ENCODE measurements around the gene NCDN. TPM values are rescaled to one million over a fixed set of nuclear protein-coding genes. Genes with fewer than 3 reads are reported as not detected.

NCDN gene
- total RNA-seq, 2 experiments from 2014 or later = 21.1 to 23.4 TPM

DNA sequence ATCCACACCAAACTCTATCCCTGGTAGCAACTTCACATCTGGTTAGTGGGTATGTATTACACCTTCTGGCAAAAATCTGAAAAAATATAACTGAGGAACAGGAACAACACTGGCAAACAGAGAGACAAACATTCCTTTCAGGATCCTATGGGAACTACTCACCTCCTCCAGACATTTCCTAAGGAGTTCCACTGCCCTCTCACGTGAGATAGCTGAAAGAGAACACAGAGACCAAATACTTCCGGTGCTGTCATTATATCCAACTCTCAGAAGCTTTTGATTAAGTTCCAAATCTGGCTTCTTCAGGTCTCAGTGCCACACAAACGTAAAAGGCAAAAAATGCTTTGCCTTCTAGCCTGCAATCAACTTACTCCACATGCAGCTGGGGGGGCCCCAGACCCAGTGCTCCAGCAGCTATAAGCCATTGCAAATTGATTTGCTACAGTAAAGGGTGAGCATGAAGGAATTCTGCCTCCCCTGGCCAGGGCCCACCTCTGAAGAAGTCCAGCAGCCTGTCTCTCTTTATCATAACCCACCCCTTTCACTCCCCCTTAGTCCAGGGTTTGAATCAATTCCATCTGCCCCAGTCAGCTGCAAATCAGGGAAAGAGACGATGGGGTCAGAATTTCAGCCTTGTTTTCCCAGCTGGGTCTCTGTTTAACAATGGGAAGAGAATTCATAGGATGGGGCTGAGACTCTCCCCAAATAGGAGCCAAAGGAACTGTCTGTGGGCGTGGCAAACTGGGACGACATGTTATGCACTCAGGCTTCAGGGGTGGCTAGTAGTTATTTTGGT lies 47.7 kb downstream of the NCDN start:
- Mint-ChIP-seq H3K27ac (no peak overlapping the region), H3K27me3 (no peaks in the 10 kb centered on the region), H3K4me3 (no peak overlapping the region), H3K36me3 (ENCODE audit: low read depth) (peaks cover 42% of the 10 kb centered on the region), H3K4me1 (peaks cover 8% of the 10 kb centered on the region), H3K9me3 (ENCODE audit: low read depth) (no peaks in the 10 kb centered on the region)
- DNase-seq (no peak), ATAC-seq (no peak)
- POLR2A ChIA-PET = no interaction called here
- CTCF ChIA-PET = interaction anchor here (0.6 to 1.9 kb wide), 4 partner anchors 12 to 1312 kb away, joined by 3 to 6 read pairs (median 4); no protein-coding TSS in a partner anchor
- intact Hi-C loops (cut with DNase I, micrococcal nuclease) = no loop called here

- ChIA-PET CTCF (interaction anchor here (0.6 to 1.2 kb wide), 2 partner anchors 12 to 1311 kb away, joined by 3 to 5 read pairs; no protein-coding TSS in a partner anchor), POLR2A (no interaction called here)
- H3K36me3 Mint-ChIP-seq (ENCODE audit: low read depth) = peaks cover 43% of the 10 kb centered on the region
- intact Hi-C loops (cut with DNase I, micrococcal nuclease) = no loop called here
- H3K4me1 Mint-ChIP-seq = peaks cover 8% of the 10 kb centered on the region
- no peak for ATAC-seq
- H3K9me3 Mint-ChIP-seq (ENCODE audit: low read depth) = no peaks in the 10 kb centered on the region
- H3K4me3 Mint-ChIP-seq = no peak overlapping the region
- H3K27me3 Mint-ChIP-seq = no peaks in the 10 kb centered on the region
- no peak overlapping the region for H3K27ac Mint-ChIP-seq
- no peak for DNase-seq
Measured at GRCh38 chr1:35605867-35606182, 48.2 kb downstream of the NCDN start.

- H3K36me3 Mint-ChIP-seq (ENCODE audit: low read depth) = peaks cover 35% of the 10 kb centered on the region
- peaks cover 15% of the 10 kb centered on the region for H3K4me1 Mint-ChIP-seq
- H3K27me3 Mint-ChIP-seq = no peaks in the 10 kb centered on the region
- intact Hi-C loops (cut with DNase I, micrococcal nuclease) = no loop called here
- no peaks in the 10 kb centered on the region for H3K9me3 Mint-ChIP-seq (ENCODE audit: low read depth)
- ATAC-seq (no peak), DNase-seq (no peak)
- H3K27ac Mint-ChIP-seq = no peak overlapping the region
- no peak overlapping the region for H3K4me3 Mint-ChIP-seq
- ChIA-PET CTCF (interaction anchor here (1.2 kb wide), 1 partner anchor 26 kb away, joined by 4 read pairs; no protein-coding TSS in a partner anchor), POLR2A (no interaction called here)
Measured at GRCh38 chr1:35611655-35612054, 54.1 kb downstream of the NCDN start.

GRCh38 chr1:35615440-35615839 lies 57.8 kb downstream of the NCDN start:
- Mint-ChIP-seq H3K4me1 (peaks cover 9% of the 10 kb centered on the region), H3K4me3 (no peak overlapping the region), H3K27ac (no peak overlapping the region), H3K27me3 (no peaks in the 10 kb centered on the region), H3K36me3 (ENCODE audit: low read depth) (peaks cover 30% of the 10 kb centered on the region), H3K9me3 (ENCODE audit: low read depth) (no peaks in the 10 kb centered on the region)
- no peak for DNase-seq
- intact Hi-C loops (cut with DNase I, micrococcal nuclease) = no loop called here
- POLR2A ChIA-PET = no interaction called here
- CTCF ChIA-PET = no interaction called here
- ATAC-seq = no peak

Other genes starting within 250 kb of the NCDN start
- 10 to 100 TPM; 26.5 to 28.1 TPM for gene KIAA0319L, start 396 bp upstream of the NCDN start, total RNA-seq
- gene TFAP2E, start 15.5 kb downstream of the NCDN start, total RNA-seq = under 1 TPM; 0.53 to 0.58 TPM
- gene PSMB2, start 83.7 kb downstream of the NCDN start, total RNA-seq = 100 to 1,000 TPM in 1 of 2 experiments, 10 to 100 TPM in 1; 97.1 to 125 TPM
- 10 to 100 TPM in 1 of 2 experiments, 1 to 10 TPM in 1; 7.4 to 10.9 TPM for gene C1orf216, start 161.1 kb downstream of the NCDN start, total RNA-seq
- gene CLSPN, start 212.2 kb downstream of the NCDN start, total RNA-seq = 10 to 100 TPM; 45.7 to 57.8 TPM